Type B pancreatic cell (in vitro differentiated cells): Measurements from ENCODE around the gene ANKRD40. TPM values are rescaled to one million over a fixed set of nuclear protein-coding genes. Genes with fewer than 3 reads are reported as not detected.
A peak's percentile ranks its signal among the peaks of the same experiment; 100 is the strongest.
"Not testable (repeated sequence)": the region's sequence is repeated elsewhere in the genome, so short reads cannot be mapped to it uniquely, and the experiment has no call there.

Experiments used
- DNase-seq: peaks from one replicate; pipeline ENCODE4 v3.0.0; 2021; ENCODE audit warnings: mixed read lengths; ENCODE audit not compliant: unreplicated experiment; ENCODE audit errors: extremely low spot score
- H3K27ac Mint-ChIP-seq: 2 replicates; pipeline ENCODE4 v1.8.0; 2021; ENCODE audit warnings: mild to moderate bottlenecking, mixed read lengths
- H3K27me3 Mint-ChIP-seq: 2 replicates; pipeline ENCODE4 v1.8.0; 2021; ENCODE audit warnings: mixed read lengths
- H3K36me3 Mint-ChIP-seq: 2 replicates; pipeline ENCODE4 v1.8.0; 2021; ENCODE audit warnings: mixed read lengths
- H3K4me1 Mint-ChIP-seq: one replicate; pipeline ENCODE4 v1.8.0; 2021; ENCODE audit warnings: mixed read lengths; ENCODE audit not compliant: unreplicated experiment
- H3K4me3 Mint-ChIP-seq: 2 replicates; pipeline ENCODE4 v1.8.0; 2021; ENCODE audit warnings: mild to moderate bottlenecking, mixed read lengths
- H3K9me3 Mint-ChIP-seq: 2 replicates; pipeline ENCODE4 v1.8.0; 2021; ENCODE audit warnings: mixed read lengths
- total RNA-seq: library from RNA; stranded (reverse); gene quantifications from 2 replicates; pipeline ENCODE4 v1.2.1, GENCODE V29; 2021; ENCODE audit warnings: low replicate concordance
- TF ChIP-seq, protein P1 (sequence below): fragments of 200-600 bp; sonication (generic); conservative IDR thresholded peaks from 2 replicates; pipeline ENCODE4 v1.5.0; 2021; ENCODE audit warnings: antibody characterized with exemption, mild to moderate bottlenecking

ANKRD40 gene
- total RNA-seq, 1 donor from 2014 or later = 38.4 TPM

DNA sequence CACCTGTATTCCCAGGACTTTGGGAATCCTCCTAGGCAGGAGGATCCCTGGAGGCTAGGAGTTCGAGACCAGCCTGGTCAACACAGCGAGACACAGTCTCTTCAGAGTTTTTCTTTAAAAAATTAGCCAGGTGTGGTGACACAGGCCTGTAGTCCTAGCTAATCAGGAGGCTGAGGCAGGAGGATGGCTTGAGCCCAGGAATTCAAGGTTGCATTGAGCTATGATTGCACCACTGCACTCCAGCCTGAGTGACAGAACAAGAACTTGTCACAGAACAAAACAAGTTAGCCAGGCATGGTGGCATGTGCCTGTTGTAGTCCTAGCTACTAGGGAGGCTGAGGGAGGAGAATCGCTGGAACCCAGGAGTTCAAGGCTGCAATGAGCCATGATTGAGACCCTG, 24.8 kb downstream of the ANKRD40 start:
- Mint-ChIP-seq H3K27ac (no peak overlapping the region), H3K27me3 (peaks cover 5% of the 10 kb centered on the region), H3K9me3 (no peaks in the 10 kb centered on the region), H3K4me3 (no peak overlapping the region), H3K36me3 (no peaks in the 10 kb centered on the region), H3K4me1 (peaks cover 36% of the 10 kb centered on the region)
- TF ChIP-seq, protein P1, sequence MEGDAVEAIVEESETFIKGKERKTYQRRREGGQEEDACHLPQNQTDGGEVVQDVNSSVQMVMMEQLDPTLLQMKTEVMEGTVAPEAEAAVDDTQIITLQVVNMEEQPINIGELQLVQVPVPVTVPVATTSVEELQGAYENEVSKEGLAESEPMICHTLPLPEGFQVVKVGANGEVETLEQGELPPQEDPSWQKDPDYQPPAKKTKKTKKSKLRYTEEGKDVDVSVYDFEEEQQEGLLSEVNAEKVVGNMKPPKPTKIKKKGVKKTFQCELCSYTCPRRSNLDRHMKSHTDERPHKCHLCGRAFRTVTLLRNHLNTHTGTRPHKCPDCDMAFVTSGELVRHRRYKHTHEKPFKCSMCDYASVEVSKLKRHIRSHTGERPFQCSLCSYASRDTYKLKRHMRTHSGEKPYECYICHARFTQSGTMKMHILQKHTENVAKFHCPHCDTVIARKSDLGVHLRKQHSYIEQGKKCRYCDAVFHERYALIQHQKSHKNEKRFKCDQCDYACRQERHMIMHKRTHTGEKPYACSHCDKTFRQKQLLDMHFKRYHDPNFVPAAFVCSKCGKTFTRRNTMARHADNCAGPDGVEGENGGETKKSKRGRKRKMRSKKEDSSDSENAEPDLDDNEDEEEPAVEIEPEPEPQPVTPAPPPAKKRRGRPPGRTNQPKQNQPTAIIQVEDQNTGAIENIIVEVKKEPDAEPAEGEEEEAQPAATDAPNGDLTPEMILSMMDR = no peak
- no peak for DNase-seq

DNA sequence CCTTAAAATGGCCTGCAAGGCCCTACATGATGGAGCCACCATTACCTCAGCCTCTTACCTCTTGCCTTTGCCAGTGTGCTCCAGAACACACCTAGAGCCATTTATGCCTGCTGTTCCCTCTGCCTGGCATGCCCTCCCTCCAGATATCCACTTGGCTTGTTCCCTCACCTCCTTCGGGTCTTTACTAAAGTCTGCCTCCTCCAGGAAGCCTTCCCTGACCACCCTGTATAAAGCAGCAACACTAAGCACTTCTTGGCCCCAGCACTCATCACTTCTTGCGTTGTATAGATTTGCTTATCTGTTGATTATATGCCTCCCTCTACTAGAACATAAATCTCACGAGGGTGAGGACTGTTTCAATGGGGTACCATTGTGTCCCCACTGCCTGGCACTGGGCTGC, 25.3 kb downstream of the ANKRD40 start:
- no peak for DNase-seq
- Mint-ChIP-seq H3K36me3 (no peaks in the 10 kb centered on the region), H3K9me3 (no peaks in the 10 kb centered on the region), H3K27me3 (peaks cover 5% of the 10 kb centered on the region), H3K4me1 (peaks cover 36% of the 10 kb centered on the region), H3K4me3 (no peak overlapping the region), H3K27ac (no peak overlapping the region)
- TF ChIP-seq, protein P1 = no peak

DNA sequence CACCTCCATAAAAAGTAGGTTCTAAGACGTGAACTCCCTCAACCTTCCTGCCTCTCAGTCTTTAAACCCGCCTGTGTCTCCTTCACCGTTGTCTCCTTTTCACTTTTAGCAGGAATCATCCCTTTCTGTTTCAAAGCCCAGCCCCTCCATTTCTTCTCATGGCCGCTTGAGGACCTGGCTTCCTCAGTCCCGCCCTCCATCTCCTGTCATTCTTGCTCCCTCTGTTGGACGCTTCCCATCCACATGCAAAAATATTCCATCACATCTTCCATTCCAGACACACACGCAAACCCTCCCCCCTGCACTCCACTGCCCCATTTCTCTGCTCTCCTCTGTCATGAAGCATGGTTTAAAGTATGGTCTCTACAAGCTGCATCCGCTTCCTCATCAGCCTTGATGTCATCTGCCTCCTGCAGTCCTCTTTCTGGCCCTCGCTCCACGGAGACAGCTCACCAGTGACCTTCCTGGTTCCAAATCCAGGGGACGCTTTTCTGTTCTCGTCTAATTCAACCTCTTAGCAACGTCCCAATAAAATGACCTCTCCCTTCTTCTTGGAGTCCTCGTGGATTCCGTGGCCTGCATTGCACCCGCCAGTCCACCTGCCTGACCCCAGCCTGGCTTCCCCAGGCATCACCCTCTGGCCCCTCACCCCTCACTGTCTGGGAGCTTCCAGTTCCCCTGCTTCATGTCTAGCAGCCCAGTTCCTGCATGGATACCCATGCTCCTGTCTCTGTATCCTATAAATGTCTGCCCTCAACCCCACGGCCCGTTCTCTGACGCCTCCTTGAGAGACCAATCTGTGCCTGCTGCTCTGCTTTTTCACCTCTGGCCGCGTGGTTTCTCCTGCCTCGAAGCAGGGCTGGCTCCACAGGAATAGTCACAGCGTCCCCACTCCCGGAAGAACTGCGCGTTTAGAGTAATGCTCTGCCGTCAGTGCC, 26.2 kb downstream of the ANKRD40 start:
- no peaks in the 10 kb centered on the region for H3K36me3 Mint-ChIP-seq
- no peak for DNase-seq
- H3K27me3 Mint-ChIP-seq = peaks cover 5% of the 10 kb centered on the region
- TF ChIP-seq, protein P1 = peak; percentile 71
- peaks cover 30% of the 10 kb centered on the region for H3K4me1 Mint-ChIP-seq
- H3K27ac Mint-ChIP-seq = peak overlapping the region; percentile 24
- H3K4me3 Mint-ChIP-seq = no peak overlapping the region
- no peaks in the 10 kb centered on the region for H3K9me3 Mint-ChIP-seq

DNA sequence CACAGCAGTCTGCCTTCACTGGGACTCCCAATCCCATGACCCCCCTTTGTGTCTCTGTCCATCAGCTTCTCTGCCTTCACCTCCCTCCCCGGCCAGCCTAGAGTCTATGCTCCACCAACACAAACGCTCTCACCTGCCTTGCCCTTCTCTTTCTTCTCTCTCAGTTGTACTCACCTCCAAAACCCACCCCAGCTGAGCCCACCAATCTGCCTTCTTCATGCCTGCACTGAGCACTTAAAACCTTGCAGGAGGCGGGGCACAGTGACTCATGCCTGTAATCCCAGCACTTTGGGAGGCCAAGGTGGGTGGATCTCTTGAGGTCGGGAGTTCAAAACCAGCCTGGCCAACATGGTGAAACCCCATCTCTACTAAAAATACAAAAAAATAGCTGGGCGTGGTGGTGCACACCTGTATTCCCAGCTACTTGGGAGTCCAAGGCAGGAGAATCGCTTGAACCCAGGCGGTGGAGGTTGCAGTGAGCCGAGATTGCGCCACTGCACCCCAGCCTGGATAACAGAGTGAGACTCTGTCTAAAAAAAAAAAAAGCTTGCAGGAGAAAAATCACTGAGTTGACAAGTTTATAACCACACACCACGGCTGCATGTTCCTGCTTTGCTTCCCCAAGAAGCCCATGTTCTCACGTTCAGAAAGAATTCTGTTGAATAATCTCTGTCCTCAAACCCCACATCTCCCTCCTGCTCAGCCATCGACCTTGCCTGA, 27.0 kb downstream of the ANKRD40 start:
- DNase-seq = not testable (repeated sequence)
- peaks cover 24% of the 10 kb centered on the region for H3K4me1 Mint-ChIP-seq

DNA sequence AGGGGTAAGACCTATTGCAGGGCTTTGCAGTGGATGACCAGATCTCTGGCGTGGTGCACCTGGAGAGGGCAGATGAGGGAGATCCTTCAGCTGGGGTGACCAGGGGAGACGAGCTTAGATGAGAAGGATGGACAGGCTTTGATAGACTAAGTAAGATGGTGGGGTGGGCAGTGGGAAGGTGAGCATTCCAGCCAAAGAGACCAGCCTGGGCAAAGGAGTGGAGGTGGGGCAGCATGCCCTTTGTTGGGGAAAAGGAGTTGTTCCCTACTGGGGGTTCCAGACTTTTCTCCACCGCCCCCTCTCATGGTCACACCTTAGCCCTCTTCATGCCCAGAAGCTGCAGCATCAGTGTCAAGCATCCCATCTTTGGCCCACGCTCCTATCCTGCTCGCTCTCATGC, 27.6 kb downstream of the ANKRD40 start:
- no peak for DNase-seq
- H3K9me3 Mint-ChIP-seq = no peaks in the 10 kb centered on the region
- no peak overlapping the region for H3K4me3 Mint-ChIP-seq
- H3K36me3 Mint-ChIP-seq = no peaks in the 10 kb centered on the region
- H3K27ac Mint-ChIP-seq = no peak overlapping the region
- H3K27me3 Mint-ChIP-seq = peaks cover 5% of the 10 kb centered on the region
- H3K4me1 Mint-ChIP-seq = peaks cover 24% of the 10 kb centered on the region
- TF ChIP-seq, protein P1 = no peak

More for the DNA sequence above, 27.0 kb downstream of the ANKRD40 start:
- H3K4me3 Mint-ChIP-seq, H3K9me3 Mint-ChIP-seq, H3K36me3 Mint-ChIP-seq, H3K27me3 Mint-ChIP-seq: not testable (repeated sequence)
- H3K27ac Mint-ChIP-seq = peak overlapping the region; percentile 24

DNA sequence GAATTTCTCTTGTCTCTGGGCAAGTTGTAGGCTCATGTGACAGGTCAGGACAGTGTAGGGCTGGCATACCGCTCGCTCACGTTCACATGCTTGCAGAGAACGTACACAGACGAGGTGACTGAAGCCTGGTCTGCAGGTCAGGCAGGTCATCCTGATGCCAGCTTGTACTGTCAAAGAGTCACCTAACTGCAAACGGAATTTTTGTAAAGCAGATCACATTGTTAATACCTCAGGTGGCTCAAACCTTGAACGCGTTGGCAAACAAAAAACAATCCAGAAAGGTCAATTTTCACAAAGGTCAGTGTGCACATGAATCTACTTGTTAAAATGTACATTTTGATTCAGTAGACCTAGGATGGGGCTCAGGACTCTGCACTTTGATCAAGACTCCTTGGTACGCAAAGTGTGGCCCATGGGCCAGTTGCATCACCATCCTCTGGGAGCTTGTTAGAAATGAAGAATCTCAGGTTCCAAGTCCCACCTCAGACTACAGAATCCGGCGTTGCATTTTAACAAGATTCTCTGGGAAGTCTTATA, 28.6 kb downstream of the ANKRD40 start:
- peaks cover 5% of the 10 kb centered on the region for H3K27me3 Mint-ChIP-seq
- DNase-seq = no peak
- no peaks in the 10 kb centered on the region for H3K9me3 Mint-ChIP-seq
- TF ChIP-seq, protein P1 = no peak
- H3K36me3 Mint-ChIP-seq = no peaks in the 10 kb centered on the region
- no peak overlapping the region for H3K27ac Mint-ChIP-seq
- H3K4me1 Mint-ChIP-seq = peaks cover 17% of the 10 kb centered on the region
- H3K4me3 Mint-ChIP-seq = no peak overlapping the region
